NCI-H2227 treated with DMSO at 0.1 percent for 48 hours (cell line): ENCODE results near the gene GABRR3.

Source experiments
- DNase-seq: peaks from one replicate; lab custom pipeline; 2025; lab: John Stamatoyannopoulos, UW

The GABRR3 gene

DNA sequence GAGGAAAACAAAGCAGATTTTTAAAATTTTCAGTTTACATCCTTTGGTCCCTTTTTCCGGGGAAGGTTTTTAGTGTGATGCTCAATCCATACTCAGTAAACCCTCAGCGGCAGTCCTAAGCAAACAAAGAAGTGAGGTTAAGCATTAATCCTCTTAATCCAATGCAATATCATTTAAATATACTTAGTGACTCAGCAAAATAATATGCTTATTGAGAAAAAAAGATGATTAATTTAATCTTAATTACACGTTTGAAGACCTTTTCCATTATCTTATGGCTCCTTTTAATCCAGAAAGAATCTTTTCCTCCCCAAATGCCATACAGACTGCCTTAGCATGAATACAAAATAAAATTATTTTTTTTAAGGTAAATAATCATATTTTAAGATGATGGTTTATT, at the start of gene GABRR3:
TSS of gene GABRR3 (minus strand) at position 108 of the 400 bp plus-strand sequence. CDS start 328 bp downstream, outside the sequence.
- DNase-seq, result no peak

DNA sequence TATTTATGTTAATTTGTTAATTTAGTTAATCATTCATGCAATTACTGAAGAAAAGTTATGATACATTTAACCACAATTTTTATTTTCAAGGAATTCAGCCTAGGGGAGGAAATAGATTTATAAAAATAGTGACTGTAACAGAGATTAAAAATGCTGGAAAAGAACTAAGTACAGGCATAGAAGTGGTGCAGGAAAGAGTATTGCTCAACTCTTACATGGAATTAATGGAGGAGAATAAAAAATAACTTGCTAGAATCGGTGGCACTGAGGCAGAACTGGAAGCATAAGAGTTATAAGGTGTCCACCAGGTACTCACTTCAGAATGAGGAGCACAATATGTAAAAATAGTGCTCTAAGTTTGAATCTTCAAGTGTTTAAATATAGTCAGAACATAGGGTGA, 38.4 kb upstream of the GABRR3 start:
- DNase-seq, result no peak

DNA sequence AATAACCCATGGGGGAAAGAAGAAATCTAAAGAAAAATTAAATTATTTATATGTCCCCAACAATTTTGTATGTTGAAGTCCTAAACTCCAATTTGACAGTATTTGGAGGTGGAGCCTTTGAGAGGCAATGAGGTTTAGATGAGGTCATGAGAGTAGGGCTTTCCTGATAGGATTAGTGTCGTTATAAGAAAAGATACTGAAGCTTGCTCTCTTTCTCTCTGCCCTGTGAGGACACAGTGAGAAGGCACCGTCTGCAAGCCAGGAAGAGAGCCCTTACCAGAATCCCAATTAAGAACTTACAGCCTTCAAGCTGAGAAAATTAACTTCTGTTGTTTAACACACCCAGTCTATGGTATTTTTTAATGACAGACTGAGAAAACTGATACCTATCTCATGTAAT, 35.7 kb upstream of the GABRR3 start:
- DNase-seq, result no peak

DNA sequence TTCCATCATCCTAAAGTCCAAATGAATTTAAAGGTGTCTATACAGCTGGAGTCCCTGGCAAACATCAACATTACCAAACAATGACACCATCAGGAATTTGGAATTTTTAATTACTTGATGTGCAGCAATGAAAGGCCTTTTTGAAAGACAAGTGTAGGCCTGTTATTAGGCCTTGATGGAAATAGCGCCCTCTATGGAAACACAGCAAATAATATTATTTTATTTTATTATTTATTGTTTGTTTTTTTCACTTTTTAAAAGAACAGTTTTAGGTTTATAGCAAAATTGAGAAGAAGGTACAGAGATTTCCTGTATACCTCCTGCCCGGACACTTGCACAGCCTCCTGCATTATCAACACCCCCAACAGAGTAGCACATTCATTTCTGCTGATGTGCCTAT, 33.7 kb upstream of the GABRR3 start:
- DNase-seq, result no peak

DNA sequence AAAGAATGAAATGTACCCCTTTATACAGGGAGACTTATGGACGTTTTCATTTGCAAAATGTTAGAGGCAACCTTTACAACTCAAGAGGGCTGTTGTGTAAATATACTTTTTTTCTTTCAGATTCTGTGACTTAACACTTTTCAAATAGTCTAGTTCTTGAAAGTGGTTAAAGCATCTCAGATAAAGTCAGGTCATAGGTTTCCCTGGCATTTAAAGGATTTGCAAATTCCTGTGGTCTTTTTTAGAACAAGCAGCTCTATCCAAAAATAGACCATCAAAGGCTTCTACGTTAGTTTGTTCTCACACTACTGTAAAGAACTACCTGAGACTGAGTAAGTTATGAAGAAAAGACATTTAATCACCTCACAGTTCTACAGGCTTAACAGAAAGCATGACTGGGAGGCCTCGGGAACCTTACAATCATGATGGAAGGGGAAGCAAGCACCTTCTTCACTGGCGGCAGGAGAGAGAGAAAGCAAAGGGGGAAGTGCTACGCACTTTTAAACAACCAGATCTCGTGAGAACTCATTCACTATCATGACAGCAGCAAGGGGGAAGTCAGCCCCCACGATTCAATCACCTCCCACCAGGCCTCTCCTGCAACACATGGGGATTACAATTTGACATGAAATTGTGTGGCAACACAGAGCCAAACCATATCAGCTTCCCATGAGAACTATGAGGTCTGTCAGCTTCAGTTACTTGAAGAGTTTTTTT, 23.3 kb upstream of the GABRR3 start:
- DNase-seq, result no peak

DNA sequence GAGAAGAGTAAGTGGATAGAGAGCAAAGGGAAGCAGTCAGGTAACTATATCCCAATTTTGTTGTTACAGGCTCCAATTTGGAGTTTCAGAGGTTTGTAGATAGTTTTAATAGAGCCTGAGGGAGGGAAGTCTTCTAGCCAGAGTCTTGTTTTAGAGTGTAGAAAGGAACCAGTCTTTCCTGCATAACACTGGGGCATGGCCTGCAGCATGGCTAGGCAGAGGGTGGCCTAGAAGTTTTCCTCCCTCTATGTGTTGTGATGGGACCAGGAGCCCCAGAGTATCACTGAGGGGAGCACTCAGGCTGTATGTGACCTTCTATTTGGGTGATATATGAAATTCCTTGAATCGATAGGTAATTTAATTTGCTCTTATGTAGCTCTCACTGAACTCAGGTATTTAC, 22.5 kb upstream of the GABRR3 start:
- no peak for DNase-seq

DNA sequence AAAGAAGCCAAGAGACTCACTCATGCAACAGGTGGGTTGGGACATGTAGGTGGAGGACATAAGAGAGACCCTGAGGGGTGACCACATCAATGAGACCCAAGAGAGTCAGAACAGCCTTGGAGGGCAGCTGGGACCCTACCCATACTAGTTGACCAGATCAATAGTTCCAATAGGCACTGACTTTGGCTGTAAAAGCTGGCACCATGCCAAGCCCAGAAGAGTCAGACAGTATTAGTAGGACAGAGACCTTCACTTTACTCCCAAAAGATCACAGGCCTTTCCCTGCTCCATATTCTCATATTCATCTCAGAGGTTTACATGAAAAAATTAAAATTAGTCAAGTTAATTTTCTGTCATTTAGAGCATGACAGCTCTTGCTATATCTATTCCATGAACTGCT, 20.9 kb upstream of the GABRR3 start:
- DNase-seq, result no peak

DNA sequence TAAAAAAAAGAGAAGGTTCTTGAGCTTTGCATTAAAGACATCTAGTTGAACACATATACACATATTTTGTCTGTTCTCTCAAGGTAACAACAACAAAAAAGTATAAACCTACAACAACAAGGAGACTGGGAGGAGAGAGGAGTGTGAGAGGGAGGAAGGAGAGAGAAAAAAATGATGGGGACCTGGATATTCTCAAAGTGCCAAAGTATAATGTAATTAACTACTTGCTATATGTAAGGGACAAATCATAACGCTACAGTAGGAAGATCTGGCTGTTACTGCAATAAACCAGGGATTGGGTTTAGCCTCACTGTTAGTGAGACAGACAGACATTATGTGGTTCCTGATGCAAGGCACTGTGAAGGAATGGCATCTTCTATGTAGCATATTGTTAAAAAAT, 14.2 kb upstream of the GABRR3 start:
- DNase-seq, result no peak

DNA sequence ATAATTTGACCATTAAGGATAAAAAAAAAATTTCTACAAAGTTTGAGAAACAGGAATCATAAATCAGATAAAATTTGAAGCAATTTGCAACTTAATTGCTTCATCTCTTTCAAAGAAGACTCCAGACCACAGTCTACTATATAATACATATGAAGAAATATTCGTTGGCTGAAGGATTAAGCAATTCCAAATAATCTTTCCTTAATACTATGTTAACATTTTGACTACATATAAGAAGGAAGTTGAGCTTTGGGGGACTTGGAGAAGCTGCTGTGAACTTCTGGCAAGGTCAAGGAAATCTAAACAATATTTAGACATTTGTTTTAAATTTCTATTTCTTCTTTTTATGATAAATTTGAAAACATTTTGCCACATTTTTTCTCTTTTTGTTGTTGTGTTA, 13.5 kb upstream of the GABRR3 start:
- DNase-seq, result no peak

DNA sequence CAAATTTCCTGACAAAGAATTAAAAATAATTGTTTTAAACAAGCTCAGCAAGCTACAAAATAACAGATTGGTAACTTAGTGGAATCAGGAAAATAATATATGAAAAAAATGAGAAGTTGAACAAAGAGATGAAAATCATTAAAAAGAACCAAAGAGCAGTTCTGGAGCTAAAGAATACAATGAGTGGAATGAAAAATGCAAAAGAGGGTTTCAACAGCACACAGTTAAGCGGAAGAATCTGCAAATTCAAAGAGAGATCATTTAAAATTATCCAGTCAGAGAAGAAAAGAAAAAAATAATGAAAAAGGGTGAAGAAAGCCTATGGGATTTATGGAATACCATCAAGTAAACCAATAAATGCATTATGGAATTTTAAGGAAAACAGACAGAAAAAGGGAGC, 6.2 kb upstream of the GABRR3 start:
- no peak for DNase-seq

DNA sequence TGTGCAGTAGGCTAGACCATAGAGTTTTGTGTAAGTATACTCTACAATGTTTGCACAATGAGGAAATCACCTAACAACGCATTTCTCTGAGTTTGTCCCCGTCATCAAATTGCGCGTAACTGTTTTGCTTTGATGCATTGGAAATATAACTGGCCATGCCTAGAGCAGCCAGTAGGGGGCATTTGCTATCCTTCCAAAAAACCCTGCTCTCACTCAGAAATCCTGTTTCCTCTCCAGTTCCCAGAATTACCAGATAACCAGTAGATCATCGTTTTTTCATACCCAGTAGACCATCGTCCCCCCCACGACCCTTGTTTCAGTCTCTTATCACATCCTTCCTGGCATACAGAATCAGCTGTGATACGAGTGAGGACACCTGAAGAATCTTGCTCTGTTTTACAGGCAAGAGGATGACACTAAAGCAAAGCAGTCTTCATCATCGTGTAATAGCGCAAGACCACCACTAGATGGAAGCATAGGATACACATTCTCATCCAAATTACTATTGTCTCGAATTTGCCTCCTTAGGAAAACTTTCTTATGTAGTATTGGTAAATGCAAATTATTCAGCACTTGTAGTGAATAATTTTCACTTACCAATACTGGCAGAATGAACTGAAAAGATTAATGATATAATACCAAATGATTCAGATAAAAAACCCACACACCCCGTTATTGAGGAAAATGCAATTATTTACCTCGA, 4.4 kb upstream of the GABRR3 start:
- peak; percentile 80 for DNase-seq

DNA sequence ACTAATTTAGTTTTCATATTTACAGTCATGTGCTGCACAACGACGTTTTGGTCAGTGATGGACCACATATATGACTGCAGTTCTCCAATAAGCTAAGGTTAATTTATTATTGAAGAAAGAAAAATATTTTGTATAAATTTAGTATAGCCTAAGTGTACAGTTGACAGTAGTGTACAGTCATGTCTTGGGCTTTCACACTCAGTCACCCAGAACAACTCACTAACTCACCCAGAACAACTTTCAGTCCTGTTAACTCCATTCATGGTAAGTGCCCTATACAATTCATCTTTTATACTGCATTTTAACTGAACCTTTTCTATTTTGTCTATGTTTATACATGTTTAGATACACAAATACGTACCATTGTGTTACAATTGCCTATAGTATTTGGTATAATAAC, 3.8 kb upstream of the GABRR3 start:
- DNase-seq, result no peak

DNA sequence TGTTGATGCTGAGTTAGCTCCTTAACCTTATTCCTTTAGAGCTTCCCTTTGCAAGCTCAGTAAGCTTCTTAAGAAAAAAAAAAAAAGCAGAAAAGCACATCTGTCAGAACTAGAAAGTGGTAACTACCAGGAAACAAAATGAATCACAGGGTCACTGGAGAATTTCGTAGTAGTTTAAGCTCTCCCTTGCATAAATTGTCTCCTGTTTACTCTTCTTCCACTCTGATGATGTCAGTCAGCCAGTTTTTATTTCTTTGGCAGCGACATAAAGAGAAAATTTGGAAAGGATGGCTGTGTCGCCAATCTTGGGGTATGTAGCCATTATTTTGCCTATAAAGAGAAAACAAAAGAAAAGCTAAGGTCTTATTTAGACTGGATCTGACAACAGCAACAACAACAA, 3.2 kb upstream of the GABRR3 start:
- DNase-seq, result no peak

DNA sequence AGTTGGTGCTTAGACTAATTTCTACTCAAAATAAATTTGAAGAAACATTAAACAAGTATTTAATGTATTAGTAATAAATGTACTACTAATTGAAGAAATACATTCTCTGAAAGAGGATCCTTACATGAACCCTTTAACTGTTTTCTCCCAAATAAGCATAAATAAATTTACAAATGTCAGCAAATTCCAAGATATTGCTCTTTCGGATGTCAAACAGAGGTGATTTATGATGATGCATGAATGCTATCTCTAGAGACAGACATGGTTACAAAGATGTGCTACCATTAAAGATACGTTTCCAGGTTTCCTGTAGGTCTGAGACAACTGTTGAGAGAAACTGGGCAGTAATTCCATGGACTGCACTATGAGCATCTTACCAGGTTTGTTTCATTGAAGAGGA, 629 bp downstream of the GABRR3 start:
- no peak for DNase-seq

DNA sequence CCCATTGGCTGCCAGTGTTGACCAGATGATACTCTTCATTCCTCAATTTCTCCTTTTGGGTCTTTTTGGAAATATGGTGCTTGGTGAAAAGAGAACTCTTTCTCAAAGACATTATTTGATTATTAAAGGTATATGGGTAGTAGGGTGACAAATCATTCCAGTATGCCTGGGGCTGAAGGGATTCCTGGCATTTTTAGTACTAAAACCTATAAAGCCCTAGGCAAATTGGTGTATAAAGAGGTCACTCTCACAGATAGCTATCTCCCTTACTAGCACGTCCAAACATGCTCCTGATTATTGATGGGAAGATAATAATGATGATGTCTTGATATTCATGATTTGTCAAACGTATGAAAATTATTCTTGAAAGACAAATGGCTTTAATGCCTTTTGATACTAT, 1.1 kb downstream of the GABRR3 start:
- DNase-seq, result no peak

DNA sequence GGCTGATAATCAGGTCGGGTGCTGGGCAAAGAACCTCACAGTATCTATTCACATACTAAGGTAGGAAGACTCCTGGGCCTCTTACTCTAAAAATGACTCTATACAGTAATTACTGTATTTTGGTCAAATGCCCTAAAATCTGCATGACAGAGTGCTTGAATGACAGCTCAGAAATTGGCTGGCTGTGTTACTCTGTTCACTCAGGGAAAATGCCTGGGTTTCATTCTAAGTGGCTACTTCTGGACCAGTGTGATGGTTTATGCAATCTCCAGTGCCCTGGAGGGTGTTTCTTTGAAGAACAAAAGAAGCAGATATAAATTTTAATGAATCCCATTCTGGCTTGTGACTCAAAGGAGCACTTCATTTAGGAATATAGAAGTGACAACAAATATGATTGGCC, 2.2 kb downstream of the GABRR3 start:
- no peak for DNase-seq

DNA sequence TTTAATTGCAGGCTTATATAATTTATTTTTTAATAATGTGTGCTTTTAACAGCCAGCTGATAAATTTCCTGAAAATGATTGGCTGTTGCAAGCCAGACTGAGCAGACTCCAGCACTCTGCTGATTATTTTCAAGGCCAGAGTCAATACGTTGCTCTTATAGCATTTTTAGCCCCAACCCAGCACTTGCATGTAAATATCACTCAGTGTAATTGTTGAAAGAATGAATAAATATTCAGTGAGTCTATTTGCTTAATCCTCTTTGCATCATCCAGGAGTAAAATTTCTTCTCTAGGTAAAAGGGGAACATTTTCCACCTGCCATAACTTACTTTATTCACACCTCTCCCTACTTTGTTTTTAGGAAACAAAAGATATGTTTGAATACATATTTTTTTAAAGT, 2.9 kb downstream of the GABRR3 start:
- DNase-seq, result no peak

DNA sequence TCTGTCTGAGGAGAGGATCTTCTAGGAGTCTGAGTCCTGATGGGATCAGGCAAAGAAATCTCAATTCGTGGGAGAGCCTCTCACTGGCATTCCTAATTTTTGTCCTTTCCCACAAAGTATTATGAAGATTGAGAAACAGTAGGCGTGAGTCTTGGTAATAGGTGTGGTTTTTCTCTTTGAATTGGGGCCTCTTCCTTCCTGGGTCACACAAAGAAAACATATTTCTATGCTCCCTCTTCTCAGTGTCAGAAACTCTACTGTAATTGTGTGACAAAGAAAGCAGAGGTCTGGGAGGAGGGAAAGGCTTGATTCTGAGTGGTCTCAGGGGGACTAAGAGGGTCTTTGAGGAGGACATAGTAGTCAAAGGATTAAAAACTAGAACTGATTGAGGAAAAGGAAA, 6.0 kb downstream of the GABRR3 start:
- no peak for DNase-seq

DNA sequence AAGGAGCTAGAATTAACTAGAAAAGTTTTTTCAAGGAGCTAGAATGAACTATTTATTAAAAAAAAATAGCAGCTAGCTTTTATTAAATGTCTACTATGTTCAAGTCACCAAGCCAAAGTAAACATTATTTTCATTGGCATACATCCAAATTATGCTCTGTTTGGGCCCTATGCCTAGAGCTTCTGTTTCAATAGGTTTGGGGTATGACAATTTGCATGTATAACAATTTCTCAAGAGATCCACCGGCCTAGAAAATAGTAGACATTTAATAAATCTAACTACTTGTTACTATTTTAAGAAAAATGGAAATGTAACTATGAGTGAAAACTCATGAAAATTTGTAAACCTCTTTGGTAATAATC, 8.0 kb downstream of the GABRR3 start:
- DNase-seq, result no peak

DNA sequence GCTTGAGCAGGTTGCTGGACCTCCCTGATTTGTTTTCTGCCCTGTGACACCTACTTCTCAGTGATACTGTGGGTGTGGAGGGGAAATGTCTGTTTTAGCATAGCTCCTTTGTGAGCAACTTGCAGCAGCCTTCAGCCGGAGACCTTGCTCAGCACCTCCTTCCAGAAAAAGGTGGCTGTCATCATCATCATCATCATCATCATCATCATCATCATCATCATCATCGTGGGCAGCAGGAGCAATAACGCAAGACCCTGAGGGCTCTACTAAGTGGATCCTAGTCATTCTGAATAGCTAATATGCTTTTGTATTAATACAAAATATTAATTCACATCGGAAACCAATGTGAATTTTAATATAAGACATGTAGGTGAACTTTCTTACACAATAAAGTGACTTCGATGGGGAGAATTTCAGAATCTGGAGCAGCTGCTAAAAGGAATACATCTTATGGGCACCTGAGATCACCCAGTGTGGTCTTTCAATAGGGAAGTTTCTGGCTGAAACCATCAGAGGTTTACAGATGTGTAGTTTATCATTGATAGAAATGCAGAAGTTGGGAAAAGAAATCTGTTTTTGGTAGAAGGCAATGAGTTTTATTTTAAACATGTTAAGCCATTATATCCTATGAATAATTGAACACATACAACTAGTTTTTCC, 8.6 kb downstream of the GABRR3 start:
- DNase-seq, result no peak

DNA sequence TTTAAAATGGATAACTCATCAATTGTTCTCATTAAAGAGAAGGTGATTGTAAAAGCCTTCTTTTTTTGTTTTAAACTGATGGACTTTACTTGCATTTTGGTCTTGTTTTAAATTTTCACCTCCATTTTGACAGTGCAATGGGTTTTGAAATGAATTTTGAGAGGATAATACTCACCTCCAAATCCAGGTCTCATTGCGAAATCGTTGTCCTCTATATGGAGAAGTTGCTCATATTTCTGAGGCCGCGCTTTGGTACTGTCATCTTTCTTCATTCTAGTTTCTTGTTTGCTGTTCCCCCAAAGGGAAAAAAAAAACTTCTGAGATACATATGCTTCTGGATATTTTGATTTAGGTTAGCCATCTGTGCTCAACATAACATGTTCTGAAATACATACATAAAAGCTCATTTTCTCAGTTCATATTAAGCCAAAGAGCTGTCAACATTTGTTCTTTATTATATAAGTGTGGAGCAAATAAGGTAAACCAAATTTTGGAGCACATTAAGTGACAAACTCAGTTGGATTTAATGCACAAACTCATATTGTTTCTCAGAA, 9.6 kb downstream of the GABRR3 start:
- DNase-seq, result no peak

DNA sequence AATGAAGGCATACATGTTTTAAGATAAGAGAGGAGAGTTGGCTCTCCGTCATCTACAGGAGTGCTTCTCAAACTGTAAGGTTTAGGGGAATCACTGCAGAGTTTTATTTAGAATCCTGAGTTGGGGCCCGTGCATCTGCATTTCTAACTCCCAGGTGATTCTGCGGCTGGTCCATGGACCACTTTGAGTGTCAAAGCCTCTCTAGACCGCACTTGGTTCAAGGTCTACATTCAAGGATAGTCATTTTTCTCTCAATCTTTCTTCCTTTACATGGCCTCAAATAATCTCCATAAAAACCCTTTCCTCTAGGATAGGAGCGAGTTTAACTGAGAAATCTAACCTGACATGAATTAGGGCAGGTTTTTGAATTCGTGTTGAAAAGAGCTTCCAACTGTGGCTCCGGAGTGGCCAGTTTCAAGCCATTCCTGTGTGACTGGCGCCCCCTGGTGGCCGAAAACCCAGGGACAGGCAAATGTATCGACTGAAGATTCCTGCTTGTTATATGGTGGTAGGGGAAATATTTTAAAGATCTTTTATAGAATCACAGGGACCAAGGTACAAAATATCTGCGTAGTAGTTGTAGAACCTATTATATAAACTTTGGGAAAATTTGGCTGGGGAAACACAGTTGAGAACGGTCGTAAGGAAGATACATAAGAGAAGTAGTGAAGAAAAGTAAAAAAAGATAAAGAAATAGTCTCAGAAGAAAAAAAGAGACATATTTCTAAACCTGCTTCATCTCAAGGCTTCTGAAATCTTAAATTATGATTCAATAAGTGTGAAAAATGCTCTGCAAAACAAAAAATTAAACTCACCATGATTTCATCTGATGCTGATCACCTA, 11.9 kb downstream of the GABRR3 start:
- DNase-seq, result peak; percentile 35
